OCI-M1 (cell line): Measurements from ENCODE around the gene PDZD8.
"Not testable (repeated sequence)": the region's sequence is repeated elsewhere in the genome, so short reads cannot be mapped to it uniquely, and the experiment has no call there.

Experiments
- DNase-seq: peaks from one replicate; lab custom pipeline; 2025; lab: John Stamatoyannopoulos, UW

The PDZD8 gene

DNA sequence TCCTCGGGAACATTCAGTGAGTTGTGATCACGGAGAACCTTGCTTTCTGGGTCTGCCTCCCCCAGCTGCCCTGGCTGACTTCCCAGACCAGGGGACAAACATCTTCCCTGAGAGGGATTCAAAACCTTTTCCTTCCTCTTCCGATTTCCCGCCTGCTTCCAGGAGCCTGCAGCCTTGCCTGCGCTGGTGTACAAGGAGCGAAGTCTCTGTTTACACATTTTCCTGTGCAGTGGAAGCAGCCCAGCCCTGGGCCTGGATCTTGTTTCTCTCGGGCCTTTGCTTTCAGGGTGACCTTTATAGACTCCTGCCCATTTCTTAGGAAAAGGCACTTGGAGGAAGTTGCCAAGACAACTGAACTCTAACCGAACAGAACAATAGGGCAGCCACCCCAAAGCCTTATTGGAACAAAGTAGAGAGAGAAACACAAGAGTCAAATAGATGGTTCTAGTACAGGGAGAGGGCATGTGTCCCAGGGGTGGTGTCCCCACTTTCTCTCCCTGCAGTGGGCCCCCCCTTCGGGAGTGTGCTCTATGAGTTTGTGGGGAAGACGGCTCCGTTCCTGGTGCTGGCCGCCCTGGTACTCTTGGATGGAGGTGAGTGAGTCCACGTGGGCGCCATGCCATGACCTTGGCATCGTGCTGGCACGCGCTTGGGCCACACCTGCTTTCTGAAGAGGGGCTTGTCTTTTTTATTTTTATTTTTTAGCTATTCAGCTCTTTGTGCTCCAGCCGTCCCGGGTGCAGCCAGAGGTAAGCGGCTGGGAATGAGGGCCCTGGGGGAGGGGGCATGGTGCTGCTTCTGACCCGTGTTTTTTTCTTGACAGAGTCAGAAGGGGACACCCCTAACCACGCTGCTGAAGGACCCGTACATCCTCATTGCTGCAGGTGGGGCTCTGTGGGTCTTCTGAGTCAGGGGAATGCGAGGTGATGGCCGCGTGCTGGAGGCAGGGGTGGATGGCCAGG lies 120.2 kb downstream of the PDZD8 start:
- DNase-seq, result no peak

DNA sequence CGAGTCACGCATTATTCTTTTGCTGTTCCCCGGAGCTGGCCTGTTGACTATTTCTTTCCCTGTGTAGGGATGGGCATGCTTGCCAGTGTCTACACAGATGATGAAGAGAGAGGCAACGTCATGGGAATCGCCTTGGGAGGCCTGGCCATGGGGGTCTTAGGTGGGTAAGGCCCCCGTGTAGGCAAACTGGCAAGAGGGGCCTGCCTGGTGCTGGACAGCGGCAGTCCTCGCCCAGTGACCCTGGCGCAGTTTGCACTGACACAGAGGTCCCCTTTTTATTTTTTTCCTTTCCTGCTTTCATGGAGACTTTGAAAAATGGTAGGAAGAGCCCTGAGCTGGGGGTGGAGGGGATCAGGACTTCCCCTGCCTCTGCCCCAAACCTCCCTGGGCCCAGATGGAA lies 120.9 kb downstream of the PDZD8 start:
- no peak for DNase-seq

GRCh38 chr10:117253908-117254307 lies 121.3 kb downstream of the PDZD8 start:
- DNase-seq, result no peak

DNA sequence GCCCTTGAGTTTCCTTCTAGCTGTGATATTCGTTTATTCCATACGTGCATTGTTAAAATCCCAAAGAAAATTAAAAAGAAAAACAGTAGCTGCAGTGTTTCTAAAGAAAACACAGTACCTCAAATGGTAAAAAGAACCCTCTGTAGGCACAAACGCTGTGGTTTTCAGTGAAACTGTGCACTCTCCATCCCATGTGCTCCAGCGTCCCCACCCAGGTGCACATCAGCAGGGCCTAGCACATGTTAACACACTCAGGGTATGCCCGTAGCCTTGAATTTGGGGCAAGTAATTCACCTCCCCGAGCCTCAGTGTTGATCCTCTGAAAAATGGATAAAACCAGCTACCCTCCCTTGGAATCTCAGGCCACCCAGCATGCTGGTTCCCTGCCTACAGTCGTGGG lies 124.8 kb downstream of the PDZD8 start:
- DNase-seq, result no peak

- DNase-seq, result no peak
Measured at GRCh38 chr10:117249493-117250093, 125.6 kb downstream of the PDZD8 start.

DNA sequence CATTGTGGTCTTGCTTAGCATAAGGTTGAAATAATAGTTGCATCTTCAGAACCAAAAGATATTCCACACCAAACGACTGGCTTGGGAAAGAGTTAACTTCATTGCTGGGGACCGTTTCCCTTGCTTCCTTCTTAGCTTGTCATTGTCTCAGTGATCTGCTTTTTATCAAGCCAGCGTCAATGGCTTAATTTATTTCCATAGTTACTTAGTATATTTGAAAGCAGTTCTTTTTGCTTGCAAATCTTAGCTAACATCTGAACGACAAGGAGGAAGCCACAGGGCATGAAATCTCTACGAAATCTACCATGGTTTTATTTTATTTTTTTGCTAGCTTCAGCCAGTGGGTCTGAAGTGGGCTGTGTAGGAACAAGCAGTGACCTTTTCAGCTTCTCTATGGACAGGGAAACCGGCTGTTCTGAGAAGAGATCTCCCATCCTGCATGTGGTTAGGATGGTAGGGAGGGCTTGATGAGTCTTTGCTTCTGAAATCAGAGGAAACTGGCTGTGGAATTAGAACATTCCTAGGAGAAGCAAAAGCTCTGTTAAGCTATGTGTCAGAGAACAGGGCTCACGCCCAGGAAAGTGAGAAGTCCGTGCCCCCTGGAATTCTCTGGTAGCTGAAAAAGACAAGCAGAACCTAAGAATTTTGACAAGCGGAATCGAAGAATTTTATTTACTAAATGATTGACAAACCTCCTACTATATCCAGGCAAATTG lies 126.3 kb downstream of the PDZD8 start:
- no peak for DNase-seq

DNA sequence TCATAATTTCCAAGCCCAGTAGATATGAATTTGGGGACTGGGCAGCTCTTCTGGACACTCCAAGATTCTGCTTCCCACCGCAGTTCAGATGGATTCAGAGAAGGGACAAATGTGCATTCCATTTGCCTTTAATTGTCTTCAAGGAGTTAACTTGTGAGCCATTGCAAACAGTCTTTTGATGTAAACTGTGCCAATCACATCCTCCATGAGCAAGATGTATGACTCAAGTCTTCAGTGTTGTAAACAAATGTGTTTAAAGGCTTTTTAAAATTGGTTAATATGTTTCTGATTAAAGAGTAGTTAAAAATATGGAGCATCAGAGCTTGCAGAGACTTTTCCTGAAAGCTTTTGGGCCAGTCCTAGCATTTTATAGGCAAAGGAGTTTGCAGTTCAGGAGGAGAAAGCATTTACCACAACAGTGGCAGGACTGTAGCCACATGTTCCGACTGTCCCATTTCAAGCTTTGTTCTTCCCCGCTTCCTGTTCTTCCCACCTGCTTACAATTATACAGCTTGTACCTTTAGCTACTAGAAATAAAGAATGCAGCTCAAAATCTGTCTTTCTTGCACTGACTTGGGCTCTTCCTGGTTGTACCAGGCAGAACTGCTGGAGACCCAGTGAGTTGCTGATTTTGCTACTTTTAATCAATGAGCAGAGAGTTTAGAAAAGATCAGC lies 128.1 kb downstream of the PDZD8 start:
- DNase-seq, result no peak

DNA sequence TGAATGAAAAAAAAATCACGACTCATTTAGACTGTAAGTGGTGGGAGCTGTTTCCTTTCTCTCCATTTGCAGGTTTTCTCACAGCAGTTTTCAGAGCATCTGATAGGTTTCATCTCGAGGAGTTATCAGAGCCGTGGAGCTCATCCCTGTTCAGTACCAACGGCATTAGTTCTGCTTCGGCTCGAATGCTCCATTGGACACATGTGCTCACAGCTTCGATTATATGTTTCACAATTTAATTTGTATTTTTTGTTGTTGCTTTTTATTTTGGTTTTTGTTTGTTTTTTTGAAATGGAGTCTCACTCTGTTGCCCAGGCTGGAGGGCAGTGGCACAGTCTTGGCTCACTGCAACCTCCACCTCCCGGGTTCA lies 132.8 kb downstream of the PDZD8 start:
- no peak for DNase-seq

GRCh38 chr10:117241541-117242462 lies 133.4 kb downstream of the PDZD8 start:
- DNase-seq, result peak; percentile 62

DNA sequence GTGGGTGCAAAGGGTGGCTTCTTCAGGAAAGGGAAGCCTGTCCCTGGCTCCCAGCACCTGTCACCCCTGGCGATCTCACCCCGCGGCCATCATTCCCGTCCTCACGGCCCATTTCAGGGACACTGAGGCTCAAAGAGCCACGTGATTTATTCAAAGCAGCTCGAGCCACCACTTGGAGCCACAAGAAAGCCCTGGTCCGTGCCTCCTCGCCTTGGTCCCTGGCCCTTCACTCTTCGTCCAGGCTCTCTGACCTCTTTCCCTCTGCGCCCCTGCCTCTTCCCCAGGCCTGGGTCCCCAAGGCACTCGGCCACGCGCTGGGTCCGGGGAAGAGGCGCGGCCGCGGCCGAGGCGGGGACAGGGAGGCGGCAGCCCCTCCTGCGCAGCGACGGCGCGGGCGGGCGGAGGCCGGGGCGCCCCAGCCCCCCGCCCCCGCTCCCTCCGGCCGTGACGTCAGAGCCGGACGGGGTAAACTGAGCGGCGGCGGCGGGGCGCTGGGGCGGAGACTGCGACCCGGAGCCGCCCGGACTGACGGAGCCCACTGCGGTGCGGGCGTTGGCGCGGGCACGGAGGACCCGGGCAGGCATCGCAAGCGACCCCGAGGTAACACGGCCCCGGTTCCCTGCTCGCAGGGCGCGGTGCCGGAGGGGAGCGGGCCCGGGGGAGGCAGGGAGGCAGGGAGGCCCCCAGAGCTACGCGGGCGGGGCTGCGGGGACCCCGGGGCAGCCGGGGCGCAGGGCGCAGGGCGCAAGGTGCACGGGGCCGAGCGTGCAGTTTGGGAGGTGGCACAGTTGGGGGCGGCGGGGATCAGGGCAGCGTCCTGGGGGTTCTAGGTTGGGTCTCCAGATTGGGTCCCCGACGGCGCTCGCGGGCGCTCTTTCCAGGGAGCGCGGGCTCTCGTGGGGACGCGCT lies 134.4 kb downstream of the PDZD8 start, which contains the start of gene SLC18A2:
Gene SLC18A2 (plus strand): TSS at position 494 of the 909 bp plus-strand sequence. CDS start 580 bp downstream, outside the sequence.
- no peak for DNase-seq

DNA sequence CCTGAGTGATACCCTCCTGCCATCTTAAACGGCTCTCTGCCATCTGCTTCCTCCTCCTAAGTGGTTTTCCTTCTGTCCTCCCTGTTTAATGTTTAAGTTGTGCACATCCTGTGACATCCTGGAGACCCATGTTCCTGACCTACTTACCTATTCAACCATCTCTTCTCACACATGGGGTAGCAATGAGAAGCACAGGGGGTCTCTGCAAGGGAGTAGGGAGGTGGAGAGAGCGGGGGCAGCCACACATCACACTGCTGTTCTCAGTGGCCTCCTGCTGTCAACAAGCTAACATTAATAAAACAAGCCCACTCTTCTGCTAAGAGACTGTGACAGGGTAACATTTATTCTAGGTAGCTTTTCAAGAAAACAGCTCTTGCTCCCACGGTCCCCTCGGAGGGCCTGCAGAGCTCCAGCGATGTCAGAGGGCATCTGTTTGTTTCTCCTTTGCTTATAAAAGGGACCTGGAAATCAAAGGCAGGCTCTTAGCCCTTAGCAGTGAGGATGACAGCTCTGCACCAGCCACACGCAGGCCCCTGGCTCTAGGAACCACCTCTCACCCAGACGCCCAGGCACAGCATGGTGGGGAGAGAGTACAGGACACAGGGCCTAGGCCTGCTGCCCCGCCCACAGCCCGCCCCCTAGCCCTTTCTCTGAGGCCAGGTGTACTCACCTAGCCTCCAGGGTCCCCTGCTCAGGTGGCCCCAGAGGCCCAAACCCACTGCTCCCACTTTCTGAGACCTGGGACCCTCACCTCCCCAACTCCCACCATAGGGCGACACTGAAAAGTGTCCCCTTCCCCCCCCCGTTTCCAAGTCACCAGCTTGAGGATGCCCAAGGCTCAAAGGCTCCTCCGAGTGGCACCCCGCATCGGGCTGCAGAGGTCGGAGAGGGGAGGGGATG lies 135.3 kb downstream of the PDZD8 start:
- no peak for DNase-seq

DNA sequence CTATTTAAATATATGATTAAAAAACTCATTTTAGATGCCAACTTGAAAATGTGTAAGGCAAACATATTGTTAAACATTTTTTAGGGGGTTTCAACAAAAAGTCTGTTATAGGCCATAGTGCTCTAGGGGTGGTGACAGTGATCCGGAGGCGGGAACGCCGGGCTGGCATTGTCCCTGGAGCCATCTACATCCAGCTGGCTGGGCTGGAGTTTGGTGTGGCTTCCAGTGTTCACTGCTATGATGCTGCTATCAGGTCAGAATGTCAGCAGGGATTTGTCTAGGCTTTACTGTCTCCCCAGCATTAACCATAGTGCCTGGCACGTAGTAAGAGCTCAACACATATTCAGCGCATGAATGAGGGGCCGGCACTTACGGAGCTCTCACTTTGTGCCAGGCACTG lies 136.2 kb downstream of the PDZD8 start:
- DNase-seq, result no peak

- DNase-seq, result peak; percentile 81
Measured at GRCh38 chr10:117237401-117237991, 137.7 kb downstream of the PDZD8 start.

DNA sequence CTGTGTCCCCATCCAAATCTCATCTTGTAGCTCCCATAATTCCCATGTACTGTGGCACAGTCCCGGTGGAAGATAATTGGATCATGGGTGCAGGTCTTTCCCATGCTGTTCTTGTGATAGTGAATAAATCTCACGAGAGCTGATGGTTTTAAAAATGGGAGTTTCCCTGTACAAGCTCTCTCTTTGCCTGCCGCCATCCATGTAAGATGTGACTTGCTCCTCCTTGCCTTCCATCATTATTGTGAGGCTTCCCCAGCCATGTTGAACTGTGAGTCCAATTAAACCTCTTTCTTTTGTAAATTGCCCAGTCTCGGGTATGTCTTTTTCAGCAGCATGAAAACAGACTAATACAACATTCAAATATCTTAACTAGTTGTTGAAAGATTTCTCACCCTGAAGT lies 145.1 kb downstream of the PDZD8 start:
- DNase-seq, result not testable (repeated sequence)

DNA sequence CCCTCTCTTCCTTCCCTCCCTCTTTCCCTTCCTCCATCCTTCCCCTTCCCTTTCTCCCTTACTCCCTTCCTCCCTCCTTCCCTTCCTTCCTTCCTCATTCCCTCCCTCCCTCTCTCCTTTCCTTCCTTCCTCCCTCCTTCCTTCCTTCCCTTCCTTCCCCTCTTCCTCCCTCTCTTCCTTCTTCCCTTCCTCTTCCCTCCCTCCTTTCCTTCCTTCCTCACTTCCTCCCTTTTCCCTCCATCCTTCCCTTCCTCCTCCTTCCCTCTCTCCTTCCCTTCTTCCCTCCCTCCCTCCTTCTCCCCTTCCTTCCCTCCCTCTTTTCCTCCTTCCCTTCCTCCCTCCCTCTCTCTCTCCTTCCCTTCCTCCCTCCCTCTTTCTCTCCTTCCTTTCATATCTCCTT lies 147.0 kb downstream of the PDZD8 start:
- no peak for DNase-seq
